GM23248 (cell line): ENCODE results near the gene TMEM37.

Source experiments
- EZH2 ChIP-seq: fragments of 200-600 bp; sonication (generic); IDR thresholded peaks from 2 replicates; pipeline ENCODE4 v1.6.1; 2018; ENCODE audit warnings: antibody characterized with exemption, mild to moderate bottlenecking; ENCODE audit not compliant: insufficient read depth, poor library complexity, severe bottlenecking
- EZH2phosphoT487 ChIP-seq: fragments of 200-600 bp; sonication (generic); IDR thresholded peaks from 2 replicates; pipeline ENCODE4 v1.6.1; 2018; ENCODE audit warnings: antibody characterized with exemption, moderate library complexity, mild to moderate bottlenecking, low read depth; ENCODE audit not compliant: insufficient read depth

DNA sequence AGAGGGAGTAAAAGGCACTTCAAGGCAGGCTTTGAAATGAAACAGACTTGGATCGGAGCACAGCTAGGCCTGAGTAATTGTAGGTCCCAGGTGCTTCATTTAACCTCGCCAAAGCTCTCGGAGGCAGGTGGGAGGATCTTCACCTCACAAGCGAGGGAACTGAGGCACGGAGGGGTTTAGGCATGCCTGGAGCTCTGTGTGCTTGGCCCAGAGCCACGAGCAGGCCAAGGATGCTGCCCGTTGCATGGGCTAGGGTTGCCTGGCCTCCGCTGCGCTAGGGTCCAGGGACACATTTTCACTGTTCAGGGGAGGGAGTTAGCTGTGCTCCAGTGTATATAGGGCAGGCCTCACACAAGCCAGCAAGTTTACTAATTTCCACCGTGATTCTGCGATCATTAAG lies 11.2 kb downstream of the TMEM37 start:
- TF ChIP-seq EZH2phosphoT487 (no peak), EZH2 (no peak)
